Ishikawa (cell line): Measurements from ENCODE around the gene SAA1.

Experiments
- CEBPB ChIP-seq: IDR thresholded peaks from 2 replicates; pipeline ENCODE4 v1.6.1; 2012
- CREB1 ChIP-seq: IDR thresholded peaks from 2 replicates; pipeline ENCODE4 v1.6.1; 2012; ENCODE audit warnings: low read depth
- EGR1 ChIP-seq: IDR thresholded peaks from 2 replicates; pipeline ENCODE4 v1.6.1; 2012
- EP300 ChIP-seq: IDR thresholded peaks from 2 replicates; pipeline ENCODE4 v1.6.1; 2012; ENCODE audit warnings: borderline replicate concordance
- FOXM1 ChIP-seq: IDR thresholded peaks from 2 replicates; pipeline ENCODE4 v1.6.1; 2012; ENCODE audit warnings: low read depth, borderline replicate concordance
- MAX ChIP-seq: IDR thresholded peaks from 2 replicates; pipeline ENCODE4 v1.6.1; 2012
- NFIC ChIP-seq: IDR thresholded peaks from 2 replicates; pipeline ENCODE4 v1.6.1; 2012
- RAD21 ChIP-seq: IDR thresholded peaks from 2 replicates; pipeline ENCODE4 v1.6.1; 2012; ENCODE audit warnings: low read depth
- TAF1 ChIP-seq: IDR thresholded peaks from 2 replicates; pipeline ENCODE4 v1.6.1; 2012; ENCODE audit warnings: low read depth, mild to moderate bottlenecking
- TCF12 ChIP-seq: IDR thresholded peaks from 2 replicates; pipeline ENCODE4 v1.6.1; 2012; ENCODE audit warnings: low read depth
- TEAD4 ChIP-seq: IDR thresholded peaks from 2 replicates; pipeline ENCODE4 v1.6.1; 2012
- USF1 ChIP-seq: IDR thresholded peaks from 2 replicates; pipeline ENCODE4 v1.6.1; 2012
- YY1 ChIP-seq: IDR thresholded peaks from 2 replicates; pipeline ENCODE4 v1.6.1; 2012; ENCODE audit warnings: low read depth
- ZBTB7A ChIP-seq: IDR thresholded peaks from 2 replicates; pipeline ENCODE4 v1.6.1; 2012; ENCODE audit warnings: low read depth
- TF ChIP-seq, protein P1 (sequence below): IDR thresholded peaks from 2 replicates; pipeline ENCODE4 v1.6.1; 2012; ENCODE audit warnings: low read depth, mild to moderate bottlenecking

Gene SAA1

GRCh38 chr11:18259259-18259658 lies 6.8 kb upstream of the SAA1 start:
- TF ChIP-seq EP300 (no peak), MAX (no peak), ZBTB7A (no peak), YY1 (no peak), TCF12 (no peak), RAD21 (no peak), CREB1 (no peak), CEBPB (no peak), EGR1 (no peak), NFIC (no peak), USF1 (no peak)
- TF ChIP-seq, protein P1, sequence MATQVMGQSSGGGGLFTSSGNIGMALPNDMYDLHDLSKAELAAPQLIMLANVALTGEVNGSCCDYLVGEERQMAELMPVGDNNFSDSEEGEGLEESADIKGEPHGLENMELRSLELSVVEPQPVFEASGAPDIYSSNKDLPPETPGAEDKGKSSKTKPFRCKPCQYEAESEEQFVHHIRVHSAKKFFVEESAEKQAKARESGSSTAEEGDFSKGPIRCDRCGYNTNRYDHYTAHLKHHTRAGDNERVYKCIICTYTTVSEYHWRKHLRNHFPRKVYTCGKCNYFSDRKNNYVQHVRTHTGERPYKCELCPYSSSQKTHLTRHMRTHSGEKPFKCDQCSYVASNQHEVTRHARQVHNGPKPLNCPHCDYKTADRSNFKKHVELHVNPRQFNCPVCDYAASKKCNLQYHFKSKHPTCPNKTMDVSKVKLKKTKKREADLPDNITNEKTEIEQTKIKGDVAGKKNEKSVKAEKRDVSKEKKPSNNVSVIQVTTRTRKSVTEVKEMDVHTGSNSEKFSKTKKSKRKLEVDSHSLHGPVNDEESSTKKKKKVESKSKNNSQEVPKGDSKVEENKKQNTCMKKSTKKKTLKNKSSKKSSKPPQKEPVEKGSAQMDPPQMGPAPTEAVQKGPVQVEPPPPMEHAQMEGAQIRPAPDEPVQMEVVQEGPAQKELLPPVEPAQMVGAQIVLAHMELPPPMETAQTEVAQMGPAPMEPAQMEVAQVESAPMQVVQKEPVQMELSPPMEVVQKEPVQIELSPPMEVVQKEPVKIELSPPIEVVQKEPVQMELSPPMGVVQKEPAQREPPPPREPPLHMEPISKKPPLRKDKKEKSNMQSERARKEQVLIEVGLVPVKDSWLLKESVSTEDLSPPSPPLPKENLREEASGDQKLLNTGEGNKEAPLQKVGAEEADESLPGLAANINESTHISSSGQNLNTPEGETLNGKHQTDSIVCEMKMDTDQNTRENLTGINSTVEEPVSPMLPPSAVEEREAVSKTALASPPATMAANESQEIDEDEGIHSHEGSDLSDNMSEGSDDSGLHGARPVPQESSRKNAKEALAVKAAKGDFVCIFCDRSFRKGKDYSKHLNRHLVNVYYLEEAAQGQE = no peak

DNA sequence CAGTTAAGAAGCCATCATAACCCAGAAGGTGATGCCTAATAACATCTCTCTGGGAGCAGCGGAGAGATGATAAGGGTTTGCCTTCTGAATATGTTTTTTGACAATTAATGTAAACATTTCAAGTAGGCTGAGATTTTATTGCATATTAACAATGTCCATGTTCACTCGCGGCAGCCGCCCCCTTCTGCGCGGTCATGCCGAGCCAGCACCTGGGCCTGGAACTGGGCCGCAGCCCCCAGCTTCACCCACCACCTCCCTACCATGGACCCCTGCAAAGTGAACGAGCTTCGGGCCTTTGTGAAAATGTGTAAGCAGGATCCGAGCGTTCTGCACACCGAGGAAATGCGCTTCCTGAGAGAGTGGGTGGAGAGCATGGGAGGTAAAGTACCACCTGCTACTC lies 4.3 kb upstream of the SAA1 start:
- TF ChIP-seq TCF12 (no peak), ZBTB7A (no peak), FOXM1 (no peak), CEBPB (no peak), CREB1 (no peak), MAX (no peak), TAF1 (no peak), EP300 (no peak), RAD21 (no peak), NFIC (no peak), TEAD4 (no peak), USF1 (no peak), YY1 (no peak), EGR1 (no peak)
- TF ChIP-seq, protein P1 = no peak

GRCh38 chr11:18262681-18263350 lies 3.2 kb upstream of the SAA1 start:
- TF ChIP-seq TEAD4 = peak; percentile 62

- no peak for TF ChIP-seq EP300
- TF ChIP-seq, protein P1 = no peak
- TF ChIP-seq CEBPB = no peak
- no peak for TF ChIP-seq RAD21
- no peak for TF ChIP-seq FOXM1
- no peak for TF ChIP-seq TEAD4
- TF ChIP-seq CREB1 = no peak
- no peak for TF ChIP-seq NFIC
- no peak for TF ChIP-seq EGR1
- TF ChIP-seq ZBTB7A = no peak
- no peak for TF ChIP-seq MAX
- no peak for TF ChIP-seq TAF1
- no peak for TF ChIP-seq YY1
- no peak for TF ChIP-seq USF1
These were observed 2.0 kb upstream of the SAA1 start for GRCh38 chr11:18264035-18264434.
